HepG2 (cell line): Measurements from ENCODE around the gene OR6C2. TPM values are rescaled to one million over a fixed set of nuclear protein-coding genes. Genes with fewer than 3 reads are reported as not detected.

ENCODE experiments used
- ATAC-seq: fragments of 200-7000 bp; cut with Tn5 transposase; 3 replicates; pipeline ENCODE4 v1.9.1; 2020; ENCODE audit warnings: mild to moderate bottlenecking, moderate library complexity
- BruUV-seq: library from RNA; stranded (reverse); fragments of 400-500 nt; replicated peaks from 2 replicates; lab custom pipeline; 2021; lab: Mats Ljungman, UMichigan
- CTCF ChIA-PET: fragments of 300-600 bp; formaldehyde crosslinking; extraction: SDS; loops from one replicate; lab custom pipeline; 2021; ENCODE audit warnings: low total read pairs, inconsistent platforms, low intra/inter-chr PET ratio; lab: Yijun Ruan, JAX
- POLR2A ChIA-PET: fragments of 350-600 bp; sonication (Branson Sonifier 250); formaldehyde crosslinking; loops from one replicate; lab custom pipeline; 2020; ENCODE audit warnings: antibody characterized with exemption, inconsistent platforms; lab: Yijun Ruan, JAX
- DNase-seq: peaks from one replicate; pipeline ENCODE4 v3.0.0-alpha.2; 2015; ENCODE audit warnings: low spot score
- FAIRE-seq: peaks from 3 replicates; lab custom pipeline; 2011; peaks lifted over from hg19 to GRCh38; lab: Jason Lieb, UNC
- H2AFZ ChIP-seq: one replicate; pipeline ENCODE4 v1.6.1; 2011; ENCODE audit warnings: low read length, inconsistent platforms
- H3K27ac ChIP-seq: fragments of 300-600 bp; 3 replicates; pipeline ENCODE4 v1.8.0; 2011; ENCODE audit warnings: mixed run types, mild to moderate bottlenecking, mixed read lengths, low read length, inconsistent platforms; ENCODE audit not compliant: insufficient read depth; ENCODE audit errors: extremely low read length
- H3K27me3 ChIP-seq, 2 experiments: fragments of 200-600 bp in 1 of 2; 2 replicates in 1 of 2; 3 replicates in 1 of 2; pipeline versions ENCODE4 v1.6.0 to v1.8.0; 2011; ENCODE audit warnings: low read length in 2 of 2, mild to moderate bottlenecking in 2 of 2, moderate library complexity in 2 of 2, inconsistent platforms in 1 of 2; ENCODE audit not compliant: insufficient read depth in 2 of 2, control insufficient read depth in 1 of 2
- H3K36me3 ChIP-seq, 2 experiments: fragments of 200-600 bp in 1 of 2; replicated peaks in 1 of 2; 2 replicates in 1 of 2; 3 replicates in 1 of 2; pipeline versions ENCODE4 v1.5.1 to v1.8.0; 2011; ENCODE audit warnings: low read length in 2 of 2, inconsistent platforms in 1 of 2; ENCODE audit not compliant: insufficient read depth in 2 of 2, control insufficient read depth in 1 of 2
- H3K4me1 ChIP-seq: 2 replicates; pipeline ENCODE4 v1.5.1; 2012; ENCODE audit warnings: low read length, inconsistent platforms; ENCODE audit not compliant: insufficient read depth
- H3K4me2 ChIP-seq: 2 replicates; pipeline ENCODE4 v1.6.0; 2011; ENCODE audit warnings: low read depth, low read length, inconsistent platforms
- H3K4me3 ChIP-seq, 3 experiments: fragments of 200-600 bp in 1 of 3; sonication (generic), shearing (Covaris generic) in 1 of 3; replicated peaks in 1 of 3; 2 replicates each; pipeline ENCODE4 v1.5.1; 2011 to 2016; ENCODE audit warnings: low read length in 3 of 3, inconsistent platforms in 2 of 3, low read depth in 2 of 3, mild to moderate bottlenecking in 2 of 3, control low read depth in 1 of 3, mixed read lengths in 1 of 3; ENCODE audit not compliant: insufficient read depth in 1 of 3
- H3K79me2 ChIP-seq: one replicate; pipeline ENCODE4 v1.6.1; 2011; ENCODE audit warnings: low read length, inconsistent platforms; ENCODE audit not compliant: insufficient read depth
- H3K9ac ChIP-seq: 2 replicates; pipeline ENCODE4 v1.6.0; 2011; ENCODE audit warnings: mild to moderate bottlenecking, low read depth, low read length, inconsistent platforms; ENCODE audit not compliant: insufficient read depth
- H3K9me3 ChIP-seq: 2 replicates; pipeline ENCODE4 v1.5.1; 2012; ENCODE audit warnings: mild to moderate bottlenecking, low read length
- H4K20me1 ChIP-seq: 2 replicates; pipeline ENCODE4 v1.6.0; 2011; ENCODE audit warnings: inconsistent platforms, mild to moderate bottlenecking, low read length, moderate library complexity; ENCODE audit not compliant: insufficient read depth
- CBX2 ChIP-seq, 2 experiments: fragments of 200-600 bp in 1 of 2; sonication (generic); formaldehyde crosslinking in 1 of 2; IDR thresholded peaks; 2 replicates each; pipeline versions ENCODE4 v1.7.0 to v1.8.1; 2018 to 2022; ENCODE audit warnings: low read depth in 2 of 2, low read length in 1 of 2, mild to moderate bottlenecking in 1 of 2, missing genetic modification reagents in 1 of 2
- KDM1A ChIP-seq: IDR thresholded peaks from 2 replicates; pipeline ENCODE4 v1.6.1; 2016; ENCODE audit warnings: missing compliant biosample characterization
- MEIS2 ChIP-seq: sonication (generic); formaldehyde crosslinking; IDR thresholded peaks from 2 replicates; pipeline ENCODE4 v1.9.0; 2021; ENCODE audit warnings: mild to moderate bottlenecking, missing genetic modification reagents
- NPAS2 ChIP-seq: sonication (generic); formaldehyde crosslinking; IDR thresholded peaks from 2 replicates; pipeline ENCODE4 v1.8.0; 2022; ENCODE audit warnings: mild to moderate bottlenecking, missing genetic modification reagents, borderline replicate concordance
- NR2F2 ChIP-seq: IDR thresholded peaks from 2 replicates; pipeline ENCODE4 v1.6.1; 2012; ENCODE audit warnings: low read depth, inconsistent platforms, borderline replicate concordance
- PAF1 ChIP-seq: IDR thresholded peaks from 2 replicates; pipeline ENCODE4 v1.6.1; 2016; ENCODE audit warnings: missing genetic modification reagents, missing compliant biosample characterization
- PHF8 ChIP-seq: sonication (generic); formaldehyde crosslinking; IDR thresholded peaks from 2 replicates; pipeline ENCODE4 v1.5.0; 2020; ENCODE audit warnings: missing genetic modification reagents
- TEAD3 ChIP-seq: optimal IDR thresholded peaks from 2 replicates; pipeline ENCODE3; 2016; ENCODE audit warnings: borderline replicate concordance
- ZC3H13 ChIP-seq: sonication (generic); formaldehyde crosslinking; IDR thresholded peaks from 2 replicates; pipeline ENCODE4 v1.8.1; 2023; ENCODE audit warnings: mild to moderate bottlenecking, missing genetic modification reagents, moderate library complexity
- ZNF343 ChIP-seq: sonication (generic); formaldehyde crosslinking; IDR thresholded peaks from 2 replicates; pipeline ENCODE4 v1.4.0; 2020; ENCODE audit warnings: mild to moderate bottlenecking, missing genetic modification reagents
- ZSCAN30 ChIP-seq: sonication (generic); formaldehyde crosslinking; IDR thresholded peaks from 2 replicates; pipeline ENCODE4 v1.5.0; 2020; ENCODE audit warnings: mild to moderate bottlenecking, missing genetic modification reagents
- WGBS: methylation state at CpG from one replicate; pipeline ENCODE4 v1.1.6; 2017; ENCODE audit warnings: low lambda C conversion rate; 5-methylcytosine and 5-hydroxymethylcytosine counted together
- in situ Hi-C: cut with HindIII; loops from 2 replicates; pipeline ENCODE4 v1.10.0; 2017; ENCODE audit warnings: low pct_unique_long_range_greater_than_20kb; ENCODE audit not compliant: extremely low pct_ligation_motif_present
- intact Hi-C: fragments of 100-400 bp; cut with micrococcal nuclease; formaldehyde crosslinking; loops from one replicate; pipeline ENCODE4 v1.10.0; 2022; ENCODE audit not compliant: unreplicated experiment
- polyA plus RNA-seq, 8 experiments: library from polyadenylated mRNA; depleted of rRNA in 3 of 8; stranded (reverse) in 7 of 8; unstranded in 1 of 8; fragments of >200 nt; fragmentation: Illumina TruSeq in 4 of 8; extraction: Trizol in 4 of 8; gene quantifications; 2 replicates each; pipeline versions ENCODE4 v1.2.1 to v1.2.3, GENCODE V29; 2011 to 2016; ENCODE audit warnings: low read depth in 4 of 8, missing spikeins in 1 of 8, mixed read lengths in 1 of 8; ENCODE audit not compliant: insufficient read depth in 1 of 8
- total RNA-seq, 5 experiments: library from RNA; depleted of rRNA; stranded (reverse); fragments of >200 nt; fragmentation: Illumina TruSeq; extraction: Trizol; gene quantifications; 2 replicates each; pipeline ENCODE4 v1.2.3, GENCODE V29; 2016; ENCODE audit warnings: low read depth in 1 of 5
- TF ChIP-seq, protein P1 (sequence below): sonication (generic); formaldehyde crosslinking; IDR thresholded peaks from 2 replicates; pipeline ENCODE4 v1.4.0; 2020; ENCODE audit warnings: missing genetic modification reagents
- TF ChIP-seq, protein P2 (sequence below): sonication (generic); formaldehyde crosslinking; IDR thresholded peaks from 2 replicates; pipeline ENCODE4 v1.5.0; 2020; ENCODE audit warnings: missing genetic modification reagents
- TF ChIP-seq, protein P3 (sequence below): sonication (generic); formaldehyde crosslinking; IDR thresholded peaks from 2 replicates; pipeline ENCODE4 v1.5.1; 2020; ENCODE audit warnings: missing genetic modification reagents, mild to moderate bottlenecking, borderline replicate concordance
- TF ChIP-seq, protein P4 (sequence below): sonication (generic); formaldehyde crosslinking; IDR thresholded peaks from 2 replicates; pipeline ENCODE4 v1.5.0; 2020; ENCODE audit warnings: mild to moderate bottlenecking, missing genetic modification reagents, borderline replicate concordance

Gene OR6C2
- total and polyA plus RNA-seq, 2 of the 13 experiments (the other 11 are each of a cell fraction or from before 2014, with no cell fraction given): not detected

DNA sequence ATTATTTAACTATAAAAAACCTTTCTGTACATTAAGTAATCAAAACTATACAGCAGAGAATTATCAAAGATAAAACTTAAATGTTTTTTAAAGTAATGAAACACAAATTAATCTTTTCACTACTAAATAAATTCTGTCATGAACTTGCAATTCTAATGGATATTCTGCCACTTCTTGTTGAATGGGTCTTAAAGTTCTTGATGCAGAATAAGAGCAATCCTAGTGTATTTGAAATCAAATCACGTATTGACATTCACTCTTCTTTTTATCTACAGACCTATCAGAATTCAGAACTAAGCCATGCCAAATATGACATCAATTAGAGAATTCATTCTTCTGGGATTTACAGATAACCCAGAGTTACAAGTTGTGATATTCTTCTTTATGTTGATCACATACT, 43.6 kb upstream of the OR6C2 start, which contains the start of gene OR6C65:
OR6C65 (plus strand) TSS at position 301 of the 400 bp plus-strand sequence; CDS start at position 301, 0 bp downstream.
- TF ChIP-seq, protein P1, sequence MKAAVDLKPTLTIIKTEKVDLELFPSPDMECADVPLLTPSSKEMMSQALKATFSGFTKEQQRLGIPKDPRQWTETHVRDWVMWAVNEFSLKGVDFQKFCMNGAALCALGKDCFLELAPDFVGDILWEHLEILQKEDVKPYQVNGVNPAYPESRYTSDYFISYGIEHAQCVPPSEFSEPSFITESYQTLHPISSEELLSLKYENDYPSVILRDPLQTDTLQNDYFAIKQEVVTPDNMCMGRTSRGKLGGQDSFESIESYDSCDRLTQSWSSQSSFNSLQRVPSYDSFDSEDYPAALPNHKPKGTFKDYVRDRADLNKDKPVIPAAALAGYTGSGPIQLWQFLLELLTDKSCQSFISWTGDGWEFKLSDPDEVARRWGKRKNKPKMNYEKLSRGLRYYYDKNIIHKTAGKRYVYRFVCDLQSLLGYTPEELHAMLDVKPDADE (CRISPR knock-in tag): no peak
- TF ChIP-seq ZC3H13 (CRISPR knock-in tag) (no peak), TEAD3 (CRISPR knock-in tag) (no peak), KDM1A (no peak), PAF1 (CRISPR knock-in tag) (no peak)
- TF ChIP-seq, protein P2, sequence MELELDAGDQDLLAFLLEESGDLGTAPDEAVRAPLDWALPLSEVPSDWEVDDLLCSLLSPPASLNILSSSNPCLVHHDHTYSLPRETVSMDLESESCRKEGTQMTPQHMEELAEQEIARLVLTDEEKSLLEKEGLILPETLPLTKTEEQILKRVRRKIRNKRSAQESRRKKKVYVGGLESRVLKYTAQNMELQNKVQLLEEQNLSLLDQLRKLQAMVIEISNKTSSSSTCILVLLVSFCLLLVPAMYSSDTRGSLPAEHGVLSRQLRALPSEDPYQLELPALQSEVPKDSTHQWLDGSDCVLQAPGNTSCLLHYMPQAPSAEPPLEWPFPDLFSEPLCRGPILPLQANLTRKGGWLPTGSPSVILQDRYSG (CRISPR knock-in tag): no peak
- WGBS: 72% methylated on average over 1 of the region's 1 CpG
- ChIA-PET POLR2A (no interaction called here), CTCF (no interaction called here)
- Histone ChIP-seq H3K27me3 (no peaks in the 10 kb centered on the region), H3K4me3 (no peak within 1 kb of the TSS), H4K20me1 (no peaks in the 10 kb centered on the region), H3K27ac (no peak within 1 kb of the TSS), H3K4me1 (no peaks in the 10 kb centered on the region), H3K36me3 (no peaks in the 10 kb centered on the region), H3K9me3 (no peaks in the 10 kb centered on the region), H3K4me2 (no peak within 1 kb of the TSS), H3K9ac (no peak within 1 kb of the TSS), H2AFZ (no peak within 1 kb of the TSS), H3K79me2 (no peaks in the 10 kb centered on the region)
- no peak for DNase-seq
- intact Hi-C loops (no loop called here), in situ Hi-C loops (no loop called here)
- no TSS peak for BruUV-seq
- no peak for FAIRE-seq
- ATAC-seq: no peak

DNA sequence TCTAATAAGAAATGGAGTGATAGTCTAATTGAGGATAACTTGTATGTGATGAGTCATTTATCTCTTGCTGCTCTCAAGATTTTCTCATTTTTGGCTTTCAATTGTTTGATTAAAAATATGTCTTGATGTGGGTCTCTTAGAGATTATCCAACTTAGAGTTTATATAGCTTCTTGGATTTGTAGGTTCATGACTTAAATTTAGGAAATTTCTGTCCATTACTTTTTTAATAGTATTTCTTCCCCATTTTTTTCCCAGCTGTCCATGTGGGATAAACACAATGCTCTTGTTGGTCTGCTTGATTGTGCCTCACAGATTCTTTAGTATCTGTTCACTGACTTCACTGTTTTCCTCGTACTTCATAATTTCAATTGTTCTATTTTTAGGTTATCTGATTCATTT, 36.0 kb upstream of the OR6C2 start:
- ATAC-seq: no peak
- Histone ChIP-seq H3K9ac (no peak overlapping the region), H3K27ac (no peak overlapping the region), H3K79me2 (no peaks in the 10 kb centered on the region), H3K36me3 (no peaks in the 10 kb centered on the region), H3K4me1 (no peaks in the 10 kb centered on the region), H4K20me1 (no peaks in the 10 kb centered on the region), H2AFZ (no peak overlapping the region), H3K4me3 (no peak overlapping the region), H3K9me3 (no peaks in the 10 kb centered on the region), H3K27me3 (no peaks in the 10 kb centered on the region), H3K4me2 (no peak overlapping the region)
- POLR2A ChIA-PET: no interaction called here
- CTCF ChIA-PET: no interaction called here
- no TSS peak for BruUV-seq
- DNase-seq: no peak
- WGBS: 0% methylated on average over 1 of the region's 1 CpG
- intact Hi-C loops (no loop called here), in situ Hi-C loops (no loop called here)
- no peak for FAIRE-seq
- TF ChIP-seq PHF8 (CRISPR knock-in tag) (no peak), ZSCAN30 (no peak), CBX2 (IDR thresholded peaks at IDR 0.05; ENCODE audit: low read depth, low read length) (no peak), CBX2 (CRISPR knock-in tag; IDR thresholded peaks at IDR 0.05; ENCODE audit: low read depth) (no peak), NR2F2 (no peak), ZNF343 (CRISPR knock-in tag) (no peak), NPAS2 (no peak), MEIS2 (no peak)
- TF ChIP-seq, protein P3, sequence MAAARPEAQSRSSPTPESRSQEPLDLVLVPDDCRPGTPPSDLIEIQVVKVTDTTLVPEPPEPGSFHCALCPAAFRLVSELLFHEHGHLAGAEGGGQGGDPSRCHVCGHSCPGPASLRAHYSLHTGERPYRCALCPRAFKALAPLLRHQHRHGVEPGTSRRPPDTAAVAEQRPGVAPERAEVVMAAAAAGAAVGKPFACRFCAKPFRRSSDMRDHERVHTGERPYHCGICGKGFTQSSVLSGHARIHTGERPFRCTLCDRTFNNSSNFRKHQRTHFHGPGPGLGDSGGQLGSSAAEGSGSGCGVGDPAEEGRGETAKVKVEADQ: no peak
- TF ChIP-seq, protein P4, sequence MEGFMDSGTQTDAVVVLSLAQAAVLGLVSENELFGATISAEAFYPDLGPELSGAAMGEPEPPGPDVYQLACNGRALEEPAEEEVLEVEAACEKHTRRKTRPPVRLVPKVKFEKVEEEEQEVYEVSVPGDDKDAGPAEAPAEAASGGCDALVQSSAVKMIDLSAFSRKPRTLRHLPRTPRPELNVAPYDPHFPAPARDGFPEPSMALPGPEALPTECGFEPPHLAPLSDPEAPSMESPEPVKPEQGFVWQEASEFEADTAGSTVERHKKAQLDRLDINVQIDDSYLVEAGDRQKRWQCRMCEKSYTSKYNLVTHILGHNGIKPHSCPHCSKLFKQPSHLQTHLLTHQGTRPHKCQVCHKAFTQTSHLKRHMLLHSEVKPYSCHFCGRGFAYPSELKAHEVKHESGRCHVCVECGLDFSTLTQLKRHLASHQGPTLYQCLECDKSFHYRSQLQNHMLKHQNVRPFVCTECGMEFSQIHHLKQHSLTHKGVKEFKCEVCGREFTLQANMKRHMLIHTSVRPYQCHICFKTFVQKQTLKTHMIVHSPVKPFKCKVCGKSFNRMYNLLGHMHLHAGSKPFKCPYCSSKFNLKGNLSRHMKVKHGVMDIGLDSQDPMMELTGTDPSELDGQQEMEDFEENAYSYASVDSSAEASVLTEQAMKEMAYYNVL (CRISPR knock-in tag): no peak
